Measurements from ENCODE around the gene GRHL3. TPM values are rescaled to one million over a fixed set of nuclear protein-coding genes. Genes with fewer than 3 reads are reported as not detected.

The GRHL3 gene
- total and polyA plus RNA-seq, 2 experiments from 2014 or later: 2.7 to 6.9 TPM

DNA sequence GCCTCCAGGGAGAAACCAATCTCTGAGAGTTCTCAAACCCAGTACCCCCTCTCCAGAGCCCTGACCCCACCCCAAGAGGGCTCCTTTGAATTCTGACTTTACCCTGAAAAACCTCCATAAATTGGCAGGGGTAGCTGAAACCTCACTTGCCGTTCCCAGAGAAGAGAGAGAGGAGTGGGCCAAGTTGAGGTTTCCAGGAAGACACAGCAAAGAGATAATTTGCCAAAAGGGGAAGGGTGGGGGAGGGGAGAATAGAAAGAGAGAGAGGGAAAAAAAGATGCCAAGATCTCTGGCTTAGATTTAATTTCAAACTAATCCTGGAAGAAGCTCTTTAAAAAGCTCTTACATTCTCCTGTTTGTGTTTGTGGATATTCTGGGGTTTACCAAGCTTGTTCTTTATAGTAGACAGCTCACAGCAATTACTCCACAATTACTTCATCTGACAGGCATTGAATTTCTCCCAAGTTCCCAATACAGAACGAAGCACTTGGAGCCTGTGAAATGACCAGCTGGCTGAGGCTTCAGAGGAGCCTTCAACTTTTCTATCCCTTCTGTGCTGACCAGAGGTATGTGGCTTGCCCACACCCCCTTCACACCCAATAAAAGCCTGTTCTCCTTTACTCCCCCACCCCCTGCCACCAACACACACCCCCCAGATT lies 1.1 kb upstream of the GRHL3 start:
- WGBS (ENCODE audit: low lambda C conversion rate, missing lambda C conversion rate): 40% methylated on average over 2 of the region's 2 CpGs
- H3K36me3 ChIP-seq (replicated peaks; ENCODE audit: insufficient read depth, low read depth): no peaks in the 10 kb centered on the region
- peaks cover 4% of the 10 kb centered on the region for H3K27me3 ChIP-seq
- no peaks in the 10 kb centered on the region for H3K9me2 ChIP-seq (replicated peaks; ENCODE audit: insufficient read depth)
- no peak overlapping the region for H3K27ac ChIP-seq
- peaks cover 3% of the 10 kb centered on the region for H3K79me2 ChIP-seq
- H3K4me3 ChIP-seq: no peak overlapping the region
- H3K4me1 ChIP-seq (ENCODE audit: insufficient read depth): peaks cover 22% of the 10 kb centered on the region
- H2AFZ ChIP-seq: no peak overlapping the region
- DNase-seq (ENCODE audit: low spot score): peak; percentile 38
- TF ChIP-seq EZH2phosphoT487 (IDR thresholded peaks at IDR 0.05; ENCODE audit: low read depth, severe bottlenecking, unreplicated experiment): no peak
- no peak for TF ChIP-seq EZH2 (IDR thresholded peaks at IDR 0.05; ENCODE audit: borderline replicate concordance)
- TF ChIP-seq, protein P1, sequence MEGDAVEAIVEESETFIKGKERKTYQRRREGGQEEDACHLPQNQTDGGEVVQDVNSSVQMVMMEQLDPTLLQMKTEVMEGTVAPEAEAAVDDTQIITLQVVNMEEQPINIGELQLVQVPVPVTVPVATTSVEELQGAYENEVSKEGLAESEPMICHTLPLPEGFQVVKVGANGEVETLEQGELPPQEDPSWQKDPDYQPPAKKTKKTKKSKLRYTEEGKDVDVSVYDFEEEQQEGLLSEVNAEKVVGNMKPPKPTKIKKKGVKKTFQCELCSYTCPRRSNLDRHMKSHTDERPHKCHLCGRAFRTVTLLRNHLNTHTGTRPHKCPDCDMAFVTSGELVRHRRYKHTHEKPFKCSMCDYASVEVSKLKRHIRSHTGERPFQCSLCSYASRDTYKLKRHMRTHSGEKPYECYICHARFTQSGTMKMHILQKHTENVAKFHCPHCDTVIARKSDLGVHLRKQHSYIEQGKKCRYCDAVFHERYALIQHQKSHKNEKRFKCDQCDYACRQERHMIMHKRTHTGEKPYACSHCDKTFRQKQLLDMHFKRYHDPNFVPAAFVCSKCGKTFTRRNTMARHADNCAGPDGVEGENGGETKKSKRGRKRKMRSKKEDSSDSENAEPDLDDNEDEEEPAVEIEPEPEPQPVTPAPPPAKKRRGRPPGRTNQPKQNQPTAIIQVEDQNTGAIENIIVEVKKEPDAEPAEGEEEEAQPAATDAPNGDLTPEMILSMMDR (IDR thresholded peaks at IDR 0.05; ENCODE audit: poor library complexity): no peak
- no peaks in the 10 kb centered on the region for H4K20me1 ChIP-seq (ENCODE audit: insufficient read depth, poor library complexity, severe bottlenecking)
- H3K4me2 ChIP-seq: peak overlapping the region; percentile 77
- H3K9me3 ChIP-seq (ENCODE audit: low read depth): no peaks in the 10 kb centered on the region

GRCh38 chr1:24318615-24319311 lies 394 bp upstream of the GRHL3 start:
- Histone ChIP-seq H3K27ac (no peak overlapping the region), H3K27me3 (peaks cover 4% of the 10 kb centered on the region), H3K4me3 (no peak overlapping the region), H4K20me1 (ENCODE audit: insufficient read depth, poor library complexity, severe bottlenecking) (no peaks in the 10 kb centered on the region), H3K9me3 (ENCODE audit: low read depth) (no peaks in the 10 kb centered on the region), H3K9me2 (replicated peaks; ENCODE audit: insufficient read depth) (no peaks in the 10 kb centered on the region), H3K4me1 (ENCODE audit: insufficient read depth) (peaks cover 22% of the 10 kb centered on the region), H2AFZ (no peak overlapping the region), H3K4me2 (peak overlapping the region; percentile 77), H3K79me2 (peaks cover 3% of the 10 kb centered on the region), H3K36me3 (replicated peaks; ENCODE audit: insufficient read depth, low read depth) (no peaks in the 10 kb centered on the region)
- TF ChIP-seq, protein P1 (IDR thresholded peaks at IDR 0.05; ENCODE audit: poor library complexity): no peak
- no peak for TF ChIP-seq EZH2 (IDR thresholded peaks at IDR 0.05; ENCODE audit: borderline replicate concordance)
- no peak for TF ChIP-seq EZH2phosphoT487 (IDR thresholded peaks at IDR 0.05; ENCODE audit: low read depth, severe bottlenecking, unreplicated experiment)
- WGBS (ENCODE audit: low lambda C conversion rate, missing lambda C conversion rate): 42% methylated on average over 5 of the region's 5 CpGs
- DNase-seq (ENCODE audit: low spot score): no peak

GRCh38 chr1:24319962-24320361 lies 805 bp downstream of the GRHL3 start:
- 94% methylated on average over 1 of the region's 1 CpG for WGBS (ENCODE audit: low lambda C conversion rate, missing lambda C conversion rate)
- Histone ChIP-seq H2AFZ (no peak overlapping the region), H3K9me2 (replicated peaks; ENCODE audit: insufficient read depth) (no peaks in the 10 kb centered on the region), H3K36me3 (replicated peaks; ENCODE audit: insufficient read depth, low read depth) (no peaks in the 10 kb centered on the region), H3K4me2 (peak overlapping the region; percentile 77), H3K9me3 (ENCODE audit: low read depth) (no peaks in the 10 kb centered on the region), H3K4me3 (no peak overlapping the region), H4K20me1 (ENCODE audit: insufficient read depth, poor library complexity, severe bottlenecking) (no peaks in the 10 kb centered on the region), H3K27ac (peak overlapping the region; percentile 3), H3K4me1 (ENCODE audit: insufficient read depth) (peaks cover 22% of the 10 kb centered on the region), H3K79me2 (peaks cover 3% of the 10 kb centered on the region), H3K27me3 (peaks cover 4% of the 10 kb centered on the region)
- TF ChIP-seq EZH2phosphoT487 (IDR thresholded peaks at IDR 0.05; ENCODE audit: low read depth, severe bottlenecking, unreplicated experiment): no peak
- TF ChIP-seq, protein P1 (IDR thresholded peaks at IDR 0.05; ENCODE audit: poor library complexity): no peak
- TF ChIP-seq EZH2 (IDR thresholded peaks at IDR 0.05; ENCODE audit: borderline replicate concordance): no peak
- DNase-seq (ENCODE audit: low spot score): no peak

All from hepatocyte (in vitro differentiated cells).